Panc1 (cell line): ENCODE measurements around the gene FCHSD2.

Experiments used
- POLR2AphosphoS5 ChIP-seq: IDR thresholded peaks from 2 replicates; pipeline ENCODE4 v1.6.1; 2012; ENCODE audit warnings: mild to moderate bottlenecking, low read depth, low read length, moderate library complexity
- TF ChIP-seq, protein P1 (sequence below): fragments of 450-650 bp; IDR thresholded peaks from 2 replicates; pipeline ENCODE4 v1.5.1; 2017; ENCODE audit warnings: mild to moderate bottlenecking
- TF ChIP-seq, protein P2 (sequence below), 2 experiments: IDR thresholded peaks; 2 replicates each; pipeline ENCODE4 v1.6.1; 2011 to 2012; ENCODE audit warnings: low read depth in 2 of 2, control low read depth in 1 of 2, low read length in 1 of 2, mild to moderate bottlenecking in 1 of 2, moderate library complexity in 1 of 2; ENCODE audit not compliant: insufficient read depth in 1 of 2

DNA sequence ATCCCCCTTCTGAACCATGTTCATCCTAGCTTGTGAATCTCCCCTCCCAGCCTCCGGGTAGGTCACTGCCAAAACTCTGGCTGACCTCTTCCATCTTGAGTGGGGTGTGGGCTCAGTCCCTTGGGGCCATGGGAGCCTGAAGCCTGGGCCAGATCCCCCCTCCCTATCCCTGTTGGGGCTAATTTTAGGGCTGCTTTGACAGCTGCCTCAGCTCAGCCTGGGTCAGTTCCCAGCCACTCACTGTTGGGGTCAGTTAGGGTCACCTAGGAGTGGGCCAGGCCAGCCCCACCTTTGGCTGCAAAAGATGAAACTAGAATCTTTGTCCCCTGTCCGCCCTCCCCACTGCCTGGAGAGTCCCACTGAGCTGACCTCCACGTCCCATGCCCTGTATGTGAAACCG is 46.2 kb upstream of the FCHSD2 start:
- TF ChIP-seq, protein P1, sequence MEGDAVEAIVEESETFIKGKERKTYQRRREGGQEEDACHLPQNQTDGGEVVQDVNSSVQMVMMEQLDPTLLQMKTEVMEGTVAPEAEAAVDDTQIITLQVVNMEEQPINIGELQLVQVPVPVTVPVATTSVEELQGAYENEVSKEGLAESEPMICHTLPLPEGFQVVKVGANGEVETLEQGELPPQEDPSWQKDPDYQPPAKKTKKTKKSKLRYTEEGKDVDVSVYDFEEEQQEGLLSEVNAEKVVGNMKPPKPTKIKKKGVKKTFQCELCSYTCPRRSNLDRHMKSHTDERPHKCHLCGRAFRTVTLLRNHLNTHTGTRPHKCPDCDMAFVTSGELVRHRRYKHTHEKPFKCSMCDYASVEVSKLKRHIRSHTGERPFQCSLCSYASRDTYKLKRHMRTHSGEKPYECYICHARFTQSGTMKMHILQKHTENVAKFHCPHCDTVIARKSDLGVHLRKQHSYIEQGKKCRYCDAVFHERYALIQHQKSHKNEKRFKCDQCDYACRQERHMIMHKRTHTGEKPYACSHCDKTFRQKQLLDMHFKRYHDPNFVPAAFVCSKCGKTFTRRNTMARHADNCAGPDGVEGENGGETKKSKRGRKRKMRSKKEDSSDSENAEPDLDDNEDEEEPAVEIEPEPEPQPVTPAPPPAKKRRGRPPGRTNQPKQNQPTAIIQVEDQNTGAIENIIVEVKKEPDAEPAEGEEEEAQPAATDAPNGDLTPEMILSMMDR = no peak
- TF ChIP-seq, protein P2, sequence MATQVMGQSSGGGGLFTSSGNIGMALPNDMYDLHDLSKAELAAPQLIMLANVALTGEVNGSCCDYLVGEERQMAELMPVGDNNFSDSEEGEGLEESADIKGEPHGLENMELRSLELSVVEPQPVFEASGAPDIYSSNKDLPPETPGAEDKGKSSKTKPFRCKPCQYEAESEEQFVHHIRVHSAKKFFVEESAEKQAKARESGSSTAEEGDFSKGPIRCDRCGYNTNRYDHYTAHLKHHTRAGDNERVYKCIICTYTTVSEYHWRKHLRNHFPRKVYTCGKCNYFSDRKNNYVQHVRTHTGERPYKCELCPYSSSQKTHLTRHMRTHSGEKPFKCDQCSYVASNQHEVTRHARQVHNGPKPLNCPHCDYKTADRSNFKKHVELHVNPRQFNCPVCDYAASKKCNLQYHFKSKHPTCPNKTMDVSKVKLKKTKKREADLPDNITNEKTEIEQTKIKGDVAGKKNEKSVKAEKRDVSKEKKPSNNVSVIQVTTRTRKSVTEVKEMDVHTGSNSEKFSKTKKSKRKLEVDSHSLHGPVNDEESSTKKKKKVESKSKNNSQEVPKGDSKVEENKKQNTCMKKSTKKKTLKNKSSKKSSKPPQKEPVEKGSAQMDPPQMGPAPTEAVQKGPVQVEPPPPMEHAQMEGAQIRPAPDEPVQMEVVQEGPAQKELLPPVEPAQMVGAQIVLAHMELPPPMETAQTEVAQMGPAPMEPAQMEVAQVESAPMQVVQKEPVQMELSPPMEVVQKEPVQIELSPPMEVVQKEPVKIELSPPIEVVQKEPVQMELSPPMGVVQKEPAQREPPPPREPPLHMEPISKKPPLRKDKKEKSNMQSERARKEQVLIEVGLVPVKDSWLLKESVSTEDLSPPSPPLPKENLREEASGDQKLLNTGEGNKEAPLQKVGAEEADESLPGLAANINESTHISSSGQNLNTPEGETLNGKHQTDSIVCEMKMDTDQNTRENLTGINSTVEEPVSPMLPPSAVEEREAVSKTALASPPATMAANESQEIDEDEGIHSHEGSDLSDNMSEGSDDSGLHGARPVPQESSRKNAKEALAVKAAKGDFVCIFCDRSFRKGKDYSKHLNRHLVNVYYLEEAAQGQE (IDR thresholded peaks at IDR 0.05; ENCODE audit: insufficient read depth in 1 of 2, low read depth in 2 of 2, low read length in 1 of 2) = no peak
- TF ChIP-seq POLR2AphosphoS5 = no peak
